Measurements from ENCODE around the gene PPM1E.

The PPM1E gene

GRCh38 chr17:58865301-58865700 is 109.6 kb downstream of the PPM1E start:
- Histone ChIP-seq H4K20me1 (ENCODE audit: insufficient read depth, low read length, poor library complexity, severe bottlenecking) (no peaks in the 10 kb centered on the region), H3K27me3 (ENCODE audit: insufficient read depth, low read length, poor library complexity, severe bottlenecking) (no peaks in the 10 kb centered on the region), H2AFZ (ENCODE audit: low read length) (no peak overlapping the region), H3K9me3 (ENCODE audit: insufficient read depth, low read depth, low read length) (no peaks in the 10 kb centered on the region), H3K4me3 (ENCODE audit: low read length, poor library complexity, severe bottlenecking) (no peak overlapping the region), H3F3A (ENCODE audit: low read depth) (no peaks in the 10 kb centered on the region), H3K79me2 (ENCODE audit: insufficient read depth, low read length) (no peaks in the 10 kb centered on the region), H3K4me1 (ENCODE audit: insufficient read depth, low read length, poor library complexity, severe bottlenecking) (no peaks in the 10 kb centered on the region), H3K36me3 (ENCODE audit: insufficient read depth, low read length) (no peaks in the 10 kb centered on the region), H3K4me2 (ENCODE audit: low read depth, low read length, poor library complexity, severe bottlenecking) (no peak overlapping the region), H3K9me2 (replicated peaks; ENCODE audit: low read depth, low read length) (no peaks in the 10 kb centered on the region), H3K9ac (ENCODE audit: low read depth, low read length, poor library complexity, severe bottlenecking) (no peak overlapping the region)
- TF ChIP-seq EZH2phosphoT487 (IDR thresholded peaks at IDR 0.05; ENCODE audit: borderline replicate concordance) (no peak), CTCF (conservative IDR thresholded peaks at IDR 0.05; ENCODE audit: low read length) (no peak)

GRCh38 chr17:58870747-58871146 is 115.1 kb downstream of the PPM1E start:
- H3K79me2 ChIP-seq (ENCODE audit: insufficient read depth, low read length): no peaks in the 10 kb centered on the region

GRCh38 chr17:58873926-58874325 is 118.3 kb downstream of the PPM1E start:
- Histone ChIP-seq H3K9me3 (ENCODE audit: insufficient read depth, low read depth, low read length) (no peaks in the 10 kb centered on the region), H3K4me3 (ENCODE audit: low read length, poor library complexity, severe bottlenecking) (no peak overlapping the region), H4K20me1 (ENCODE audit: insufficient read depth, low read length, poor library complexity, severe bottlenecking) (no peaks in the 10 kb centered on the region), H3K79me2 (ENCODE audit: insufficient read depth, low read length) (no peaks in the 10 kb centered on the region), H3F3A (ENCODE audit: low read depth) (no peaks in the 10 kb centered on the region), H3K9me2 (replicated peaks; ENCODE audit: low read depth, low read length) (no peaks in the 10 kb centered on the region), H3K4me2 (ENCODE audit: low read depth, low read length, poor library complexity, severe bottlenecking) (no peak overlapping the region), H3K4me1 (ENCODE audit: insufficient read depth, low read length, poor library complexity, severe bottlenecking) (no peaks in the 10 kb centered on the region), H3K27me3 (ENCODE audit: insufficient read depth, low read length, poor library complexity, severe bottlenecking) (no peaks in the 10 kb centered on the region), H3K9ac (ENCODE audit: low read depth, low read length, poor library complexity, severe bottlenecking) (no peak overlapping the region), H3K36me3 (ENCODE audit: insufficient read depth, low read length) (no peaks in the 10 kb centered on the region), H2AFZ (ENCODE audit: low read length) (no peak overlapping the region)
- no peak for TF ChIP-seq CTCF (conservative IDR thresholded peaks at IDR 0.05; ENCODE audit: low read length)
- no peak for TF ChIP-seq EZH2phosphoT487 (IDR thresholded peaks at IDR 0.05; ENCODE audit: borderline replicate concordance)

More at GRCh38 chr17:58870747-58871146, 115.1 kb downstream of the PPM1E start:
- H3K9me3 ChIP-seq (ENCODE audit: insufficient read depth, low read depth, low read length): no peaks in the 10 kb centered on the region
- H3K27me3 ChIP-seq (ENCODE audit: insufficient read depth, low read length, poor library complexity, severe bottlenecking): no peaks in the 10 kb centered on the region
- H3K9ac ChIP-seq (ENCODE audit: low read depth, low read length, poor library complexity, severe bottlenecking): no peak overlapping the region
- no peak overlapping the region for H3K4me3 ChIP-seq (ENCODE audit: low read length, poor library complexity, severe bottlenecking)
- no peaks in the 10 kb centered on the region for H3K9me2 ChIP-seq (replicated peaks; ENCODE audit: low read depth, low read length)
- no peak overlapping the region for H3K4me2 ChIP-seq (ENCODE audit: low read depth, low read length, poor library complexity, severe bottlenecking)
- H4K20me1 ChIP-seq (ENCODE audit: insufficient read depth, low read length, poor library complexity, severe bottlenecking): no peaks in the 10 kb centered on the region
- no peaks in the 10 kb centered on the region for H3F3A ChIP-seq (ENCODE audit: low read depth)
- H3K4me1 ChIP-seq (ENCODE audit: insufficient read depth, low read length, poor library complexity, severe bottlenecking): no peaks in the 10 kb centered on the region
- no peak overlapping the region for H2AFZ ChIP-seq (ENCODE audit: low read length)
- TF ChIP-seq EZH2phosphoT487 (IDR thresholded peaks at IDR 0.05; ENCODE audit: borderline replicate concordance): no peak
- no peak for TF ChIP-seq CTCF (conservative IDR thresholded peaks at IDR 0.05; ENCODE audit: low read length)
- no peaks in the 10 kb centered on the region for H3K36me3 ChIP-seq (ENCODE audit: insufficient read depth, low read length)

Measured in Loucy (cell line).